HCT116 (cell line): ENCODE data around the gene ATP6V1G3. TPM values are rescaled to one million over a fixed set of nuclear protein-coding genes. Genes with fewer than 3 reads are reported as not detected.

Experiments used
- ATAC-seq: fragments of 200-7000 bp; cut with Tn5 transposase; 2 replicates; pipeline ENCODE4 v1.9.1; 2020; ENCODE audit warnings: mild to moderate bottlenecking, moderate library complexity
- BruUV-seq: library from RNA; stranded (reverse); fragments of 400-500 nt; replicated peaks from 2 replicates; lab custom pipeline; 2021; lab: Mats Ljungman, UMichigan
- CTCF ChIA-PET: fragments of 300-600 bp; sonication (Branson Sonifier 250); formaldehyde crosslinking; loops from one replicate; lab custom pipeline; 2021; ENCODE audit warnings: antibody characterized with exemption; lab: Charles Lee
- POLR2A ChIA-PET: fragments of 300-600, 350-600 bp; sonication (Branson Sonifier 250); formaldehyde crosslinking; loops from one replicate; lab custom pipeline; 2021; ENCODE audit warnings: antibody characterized with exemption; lab: Charles Lee
- RAD21 ChIA-PET, 2 experiments: fragments of 300-600 bp; sonication (Branson Sonifier 250); formaldehyde crosslinking; loops; one replicate each; lab custom pipeline; 2023; ENCODE audit warnings: low total read pairs in 2 of 2; ENCODE audit not compliant: uncharacterized antibody in 2 of 2, unreplicated experiment in 2 of 2, low non-redundant PET in 1 of 2; lab: Charles Lee
- DNase-seq: peaks from one replicate; pipeline ENCODE4 v3.0.0-alpha.2; 2010; ENCODE audit warnings: low read depth, low spot score
- H2AFZ ChIP-seq: fragments of 200-600 bp; shearing (Covaris generic), sonication (generic); 2 replicates; pipeline ENCODE4 v1.6.1; 2017; ENCODE audit warnings: low read depth, mixed run types, mixed read lengths, antibody characterized with exemption, low read length; ENCODE audit not compliant: poor library complexity, severe bottlenecking
- H3K27ac ChIP-seq: 2 replicates; pipeline ENCODE4 v1.5.1; 2012; ENCODE audit warnings: low read depth, low read length
- H3K27me3 ChIP-seq: fragments of 200-600 bp; sonication (generic); 2 replicates; pipeline ENCODE4 v1.6.1; 2016; ENCODE audit warnings: mixed run types, low read length, mixed read lengths; ENCODE audit not compliant: insufficient read depth
- H3K36me3 ChIP-seq, 2 experiments: fragments of 200-500 bp in 1 of 2; fragments of 200-600 bp in 1 of 2; sonication (Bioruptor generic) in 1 of 2; sonication (generic) in 1 of 2; 2 replicates each; pipeline versions ENCODE4 v1.5.1 to v1.6.1; 2014 to 2016; ENCODE audit warnings: low read length in 2 of 2, inconsistent platforms in 1 of 2, mixed read lengths in 1 of 2, mixed run types in 1 of 2; ENCODE audit not compliant: insufficient read depth in 2 of 2, control insufficient read depth in 1 of 2
- H3K4me1 ChIP-seq, 2 experiments: fragments of 200-600 bp in 1 of 2; sonication (generic) in 1 of 2; 2 replicates each; pipeline versions ENCODE4 v1.5.1 to v1.6.1; 2012 to 2017; ENCODE audit warnings: low read length in 2 of 2, inconsistent platforms in 1 of 2, mild to moderate bottlenecking in 1 of 2, mixed read lengths in 1 of 2, mixed run types in 1 of 2, moderate library complexity in 1 of 2; ENCODE audit not compliant: insufficient read depth in 2 of 2, control insufficient read depth in 1 of 2
- H3K4me2 ChIP-seq: fragments of 200-600 bp; sonication (generic); 2 replicates; pipeline ENCODE4 v1.6.1; 2017; ENCODE audit warnings: mixed run types, low read length, mixed read lengths
- H3K4me3 ChIP-seq, 2 experiments: fragments of 200-600 bp in 1 of 2; sonication (generic) in 1 of 2; replicated peaks in 1 of 2; 2 replicates each; pipeline ENCODE4 v1.5.1; 2011 to 2016; ENCODE audit warnings: low read length in 2 of 2, control low read depth in 1 of 2, low read depth in 1 of 2, mild to moderate bottlenecking in 1 of 2, mixed read lengths in 1 of 2, mixed run types in 1 of 2
- H3K79me2 ChIP-seq: fragments of 200-600 bp; sonication (generic); 2 replicates; pipeline ENCODE4 v1.6.1; 2017; ENCODE audit warnings: mild to moderate bottlenecking, mixed run types, low read length, moderate library complexity, mixed read lengths; ENCODE audit not compliant: insufficient read depth
- H3K9ac ChIP-seq: fragments of 200-600 bp; sonication (generic); 2 replicates; pipeline ENCODE4 v1.6.1; 2016; ENCODE audit warnings: low read length, mixed read lengths
- H3K9me2 ChIP-seq: fragments of 200-600 bp; sonication (generic), shearing (Covaris generic); 2 replicates; pipeline ENCODE4 v1.6.1; 2017; ENCODE audit warnings: mixed run types, mild to moderate bottlenecking, moderate library complexity; ENCODE audit not compliant: insufficient read depth
- H3K9me3 ChIP-seq, 2 experiments: fragments of 200-500 bp in 1 of 2; fragments of 200-600 bp in 1 of 2; sonication (Bioruptor generic) in 1 of 2; sonication (generic) in 1 of 2; 2 replicates each; pipeline ENCODE4 v1.6.1; 2014 to 2017; ENCODE audit warnings: low read length in 2 of 2, mixed read lengths in 2 of 2, inconsistent platforms in 1 of 2, low read depth in 1 of 2, mild to moderate bottlenecking in 1 of 2, mixed run types in 1 of 2, moderate library complexity in 1 of 2; ENCODE audit not compliant: control insufficient read depth in 1 of 2, insufficient read depth in 1 of 2
- H4K20me1 ChIP-seq: fragments of 200-600 bp; sonication (generic), shearing (Covaris generic); 2 replicates; pipeline ENCODE4 v1.6.1; 2017; ENCODE audit warnings: mixed run types, mild to moderate bottlenecking, moderate library complexity; ENCODE audit not compliant: insufficient read depth
- CBX3 ChIP-seq: IDR thresholded peaks from 2 replicates; pipeline ENCODE4 v1.6.1; 2012; ENCODE audit warnings: low read depth
- CEBPB ChIP-seq: IDR thresholded peaks from 2 replicates; pipeline ENCODE4 v1.6.1; 2012; ENCODE audit warnings: low read depth
- EGR1 ChIP-seq: IDR thresholded peaks from 2 replicates; pipeline ENCODE4 v1.6.1; 2012; ENCODE audit warnings: low read depth
- ELF1 ChIP-seq: IDR thresholded peaks from 2 replicates; pipeline ENCODE4 v1.6.1; 2012; ENCODE audit warnings: low read depth, borderline replicate concordance
- EZH2 ChIP-seq: fragments of 200-600 bp; sonication (generic); IDR thresholded peaks from 2 replicates; pipeline ENCODE4 v1.6.1; 2017; ENCODE audit warnings: antibody characterized with exemption, mixed run types
- EZH2phosphoT487 ChIP-seq: fragments of 200-600 bp; IDR thresholded peaks from 2 replicates; pipeline ENCODE4 v1.6.1; 2018; ENCODE audit warnings: antibody characterized with exemption, borderline replicate concordance
- FOSL1 ChIP-seq: IDR thresholded peaks from 2 replicates; pipeline ENCODE4 v1.6.1; 2012; ENCODE audit warnings: low read depth
- JUND ChIP-seq: IDR thresholded peaks from 2 replicates; pipeline ENCODE4 v1.6.1; 2012
- POLR2AphosphoS5 ChIP-seq: IDR thresholded peaks from 2 replicates; pipeline ENCODE4 v1.6.1; 2011; ENCODE audit warnings: mild to moderate bottlenecking, low read depth, low read length, moderate library complexity
- RAD21 ChIP-seq: IDR thresholded peaks from 2 replicates; pipeline ENCODE4 v1.6.1; 2012; ENCODE audit warnings: low read depth, mild to moderate bottlenecking
- SIN3A ChIP-seq: IDR thresholded peaks from 2 replicates; pipeline ENCODE4 v1.6.1; 2012; ENCODE audit warnings: low read depth
- SP1 ChIP-seq: IDR thresholded peaks from 2 replicates; pipeline ENCODE4 v1.6.1; 2012; ENCODE audit warnings: low read depth
- TCF7L2 ChIP-seq: IDR thresholded peaks from 2 replicates; pipeline ENCODE4 v1.7.0; 2011; ENCODE audit warnings: borderline replicate concordance, inconsistent platforms; ENCODE audit not compliant: insufficient read depth, insufficient read length; ENCODE audit errors: extremely low read depth
- YY1 ChIP-seq: IDR thresholded peaks from 2 replicates; pipeline ENCODE4 v1.6.1; 2011; ENCODE audit warnings: low read length, low read depth, moderate library complexity, mild to moderate bottlenecking; ENCODE audit not compliant: insufficient replicate concordance; ENCODE audit errors: extremely low read depth
- ZFX ChIP-seq: fragments of 450-650 bp; IDR thresholded peaks from 2 replicates; pipeline ENCODE4 v1.6.1; 2017
- ZNF274 ChIP-seq: fragments of 200-500 bp; sonication (Bioruptor generic); IDR thresholded peaks from 2 replicates; pipeline ENCODE4 v1.6.1; 2014; ENCODE audit warnings: mild to moderate bottlenecking, low read depth, low read length, inconsistent platforms
- intact Hi-C: fragments of 100-400 bp; cut with micrococcal nuclease; formaldehyde crosslinking; loops from 2 replicates; pipeline ENCODE4 v1.10.0; 2022
- total RNA-seq: library from RNA; stranded (reverse); gene quantifications from one replicate; pipeline ENCODE4 v1.2.1, GENCODE V29; 2021; ENCODE audit not compliant: unreplicated experiment
- TF ChIP-seq, protein P1 (sequence below): IDR thresholded peaks from 2 replicates; pipeline ENCODE4 v1.6.1; 2012; ENCODE audit warnings: low read depth
- TF ChIP-seq, protein P2 (sequence below), 3 experiments: fragments of 200-600 bp in 1 of 3; sonication (generic) in 1 of 3; IDR thresholded peaks in 2 of 3; conservative IDR thresholded peaks in 1 of 3; 2 replicates each; pipeline ENCODE4 v1.5.1; 2012 to 2017; ENCODE audit warnings: low read depth in 2 of 3, low read length in 2 of 3, antibody characterized with exemption in 1 of 3, borderline replicate concordance in 1 of 3, control low read depth in 1 of 3, mild to moderate bottlenecking in 1 of 3, mixed read lengths in 1 of 3, mixed run types in 1 of 3, moderate library complexity in 1 of 3; ENCODE audit not compliant: insufficient read depth in 1 of 3
- TF ChIP-seq, protein P3 (sequence below): IDR thresholded peaks from 2 replicates; pipeline ENCODE4 v1.6.1; 2012
- TF ChIP-seq, protein P4 (sequence below): IDR thresholded peaks from 2 replicates; pipeline ENCODE4 v1.6.1; 2012

The ATP6V1G3 gene
- total RNA-seq, 1 experiment from 2014 or later, result not detected

DNA sequence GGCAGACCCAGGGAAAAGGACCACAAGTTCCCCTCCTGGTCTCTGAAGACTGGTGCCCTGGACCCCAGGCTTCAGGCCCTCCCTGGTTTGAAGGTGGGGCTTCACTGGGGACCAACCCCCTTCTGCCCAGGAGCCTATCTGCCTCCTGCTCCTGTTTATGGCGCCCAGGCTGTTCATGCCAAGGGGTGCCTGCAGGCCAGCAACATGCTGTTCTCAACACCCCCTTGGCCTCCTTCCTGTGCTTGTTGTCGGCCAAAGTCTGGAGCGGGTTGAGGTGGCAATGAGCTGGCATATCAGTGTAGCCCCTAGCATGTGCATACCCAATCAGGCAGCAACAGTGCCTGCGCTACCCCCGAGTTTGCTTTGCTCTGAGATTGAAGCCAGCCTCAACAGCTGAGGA lies 46.3 kb downstream of the ATP6V1G3 start:
- POLR2A ChIA-PET, result no interaction called here
- CTCF ChIA-PET, result no interaction called here
- no peak overlapping the region for H3K27ac ChIP-seq

More for the DNA sequence above, 46.3 kb downstream of the ATP6V1G3 start:
- no peak overlapping the region for H3K4me3 ChIP-seq
- no peaks in the 10 kb centered on the region for H4K20me1 ChIP-seq
- ATAC-seq, result no peak
- no TSS peak for BruUV-seq
- TF ChIP-seq ELF1 (no peak), POLR2AphosphoS5 (no peak), SP1 (no peak), EGR1 (no peak), CBX3 (no peak), FOSL1 (no peak), RAD21 (no peak), TCF7L2 (no peak), SIN3A (no peak), JUND (no peak), ZNF274 (no peak), YY1 (no peak), EZH2 (no peak), CEBPB (no peak), ZFX (no peak), EZH2phosphoT487 (no peak)
- TF ChIP-seq, protein P1, sequence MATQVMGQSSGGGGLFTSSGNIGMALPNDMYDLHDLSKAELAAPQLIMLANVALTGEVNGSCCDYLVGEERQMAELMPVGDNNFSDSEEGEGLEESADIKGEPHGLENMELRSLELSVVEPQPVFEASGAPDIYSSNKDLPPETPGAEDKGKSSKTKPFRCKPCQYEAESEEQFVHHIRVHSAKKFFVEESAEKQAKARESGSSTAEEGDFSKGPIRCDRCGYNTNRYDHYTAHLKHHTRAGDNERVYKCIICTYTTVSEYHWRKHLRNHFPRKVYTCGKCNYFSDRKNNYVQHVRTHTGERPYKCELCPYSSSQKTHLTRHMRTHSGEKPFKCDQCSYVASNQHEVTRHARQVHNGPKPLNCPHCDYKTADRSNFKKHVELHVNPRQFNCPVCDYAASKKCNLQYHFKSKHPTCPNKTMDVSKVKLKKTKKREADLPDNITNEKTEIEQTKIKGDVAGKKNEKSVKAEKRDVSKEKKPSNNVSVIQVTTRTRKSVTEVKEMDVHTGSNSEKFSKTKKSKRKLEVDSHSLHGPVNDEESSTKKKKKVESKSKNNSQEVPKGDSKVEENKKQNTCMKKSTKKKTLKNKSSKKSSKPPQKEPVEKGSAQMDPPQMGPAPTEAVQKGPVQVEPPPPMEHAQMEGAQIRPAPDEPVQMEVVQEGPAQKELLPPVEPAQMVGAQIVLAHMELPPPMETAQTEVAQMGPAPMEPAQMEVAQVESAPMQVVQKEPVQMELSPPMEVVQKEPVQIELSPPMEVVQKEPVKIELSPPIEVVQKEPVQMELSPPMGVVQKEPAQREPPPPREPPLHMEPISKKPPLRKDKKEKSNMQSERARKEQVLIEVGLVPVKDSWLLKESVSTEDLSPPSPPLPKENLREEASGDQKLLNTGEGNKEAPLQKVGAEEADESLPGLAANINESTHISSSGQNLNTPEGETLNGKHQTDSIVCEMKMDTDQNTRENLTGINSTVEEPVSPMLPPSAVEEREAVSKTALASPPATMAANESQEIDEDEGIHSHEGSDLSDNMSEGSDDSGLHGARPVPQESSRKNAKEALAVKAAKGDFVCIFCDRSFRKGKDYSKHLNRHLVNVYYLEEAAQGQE, result no peak
- TF ChIP-seq, protein P2, sequence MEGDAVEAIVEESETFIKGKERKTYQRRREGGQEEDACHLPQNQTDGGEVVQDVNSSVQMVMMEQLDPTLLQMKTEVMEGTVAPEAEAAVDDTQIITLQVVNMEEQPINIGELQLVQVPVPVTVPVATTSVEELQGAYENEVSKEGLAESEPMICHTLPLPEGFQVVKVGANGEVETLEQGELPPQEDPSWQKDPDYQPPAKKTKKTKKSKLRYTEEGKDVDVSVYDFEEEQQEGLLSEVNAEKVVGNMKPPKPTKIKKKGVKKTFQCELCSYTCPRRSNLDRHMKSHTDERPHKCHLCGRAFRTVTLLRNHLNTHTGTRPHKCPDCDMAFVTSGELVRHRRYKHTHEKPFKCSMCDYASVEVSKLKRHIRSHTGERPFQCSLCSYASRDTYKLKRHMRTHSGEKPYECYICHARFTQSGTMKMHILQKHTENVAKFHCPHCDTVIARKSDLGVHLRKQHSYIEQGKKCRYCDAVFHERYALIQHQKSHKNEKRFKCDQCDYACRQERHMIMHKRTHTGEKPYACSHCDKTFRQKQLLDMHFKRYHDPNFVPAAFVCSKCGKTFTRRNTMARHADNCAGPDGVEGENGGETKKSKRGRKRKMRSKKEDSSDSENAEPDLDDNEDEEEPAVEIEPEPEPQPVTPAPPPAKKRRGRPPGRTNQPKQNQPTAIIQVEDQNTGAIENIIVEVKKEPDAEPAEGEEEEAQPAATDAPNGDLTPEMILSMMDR (IDR thresholded peaks at IDR 0.05 in 2 of 3, conservative IDR thresholded peaks at IDR 0.05 in 1 of 3; ENCODE audit: borderline replicate concordance in 1 of 3, insufficient read depth in 1 of 3, low read depth in 2 of 3, low read length in 2 of 3), result no peak
- TF ChIP-seq, protein P3, sequence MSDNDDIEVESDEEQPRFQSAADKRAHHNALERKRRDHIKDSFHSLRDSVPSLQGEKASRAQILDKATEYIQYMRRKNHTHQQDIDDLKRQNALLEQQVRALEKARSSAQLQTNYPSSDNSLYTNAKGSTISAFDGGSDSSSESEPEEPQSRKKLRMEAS, result no peak
- TF ChIP-seq, protein P4, sequence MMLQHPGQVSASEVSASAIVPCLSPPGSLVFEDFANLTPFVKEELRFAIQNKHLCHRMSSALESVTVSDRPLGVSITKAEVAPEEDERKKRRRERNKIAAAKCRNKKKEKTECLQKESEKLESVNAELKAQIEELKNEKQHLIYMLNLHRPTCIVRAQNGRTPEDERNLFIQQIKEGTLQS, result no peak
- H3K79me2 ChIP-seq, result no peaks in the 10 kb centered on the region
- no peak overlapping the region for H2AFZ ChIP-seq
- no peaks in the 10 kb centered on the region for H3K36me3 ChIP-seq
- H3K9ac ChIP-seq, result no peak overlapping the region
- H3K9me2 ChIP-seq, result no peaks in the 10 kb centered on the region
- H3K4me2 ChIP-seq, result no peak overlapping the region
- no peaks in the 10 kb centered on the region for H3K9me3 ChIP-seq
- intact Hi-C loops, result no loop called here
- no peaks in the 10 kb centered on the region for H3K27me3 ChIP-seq
- peaks cover 0 to 7% of the 10 kb centered on the region in 2 experiments; a peak in 2 of 4 replicates for H3K4me1 ChIP-seq
- DNase-seq, result no peak
- RAD21 ChIA-PET, result no interaction called here
